Ureter (tissue), 1 donor: ENCODE measurements around the gene KCNE4. TPM values are rescaled to one million over a fixed set of nuclear protein-coding genes. Genes with fewer than 3 reads are reported as not detected.
"Not testable (repeated sequence)": the region's sequence is repeated elsewhere in the genome, so short reads cannot be mapped to it uniquely, and the experiment has no call there.

Source experiments
- DNase-seq: peaks from one replicate; pipeline ENCODE4 v3.0.0-alpha.2; 2020; ENCODE audit warnings: low spot score
- total RNA-seq: library from RNA; stranded (reverse); gene quantifications from one replicate; pipeline ENCODE4 v1.2.4, GENCODE V29; 2023
- donor health status: DM: yes; HTN: yes; CAD: no.

Gene KCNE4
- total RNA-seq, 1 donor from 2014 or later, result 9.1 TPM

GRCh38 chr2:223057569-223057968 lies 5.6 kb downstream of the KCNE4 start:
- no peak for DNase-seq

DNA sequence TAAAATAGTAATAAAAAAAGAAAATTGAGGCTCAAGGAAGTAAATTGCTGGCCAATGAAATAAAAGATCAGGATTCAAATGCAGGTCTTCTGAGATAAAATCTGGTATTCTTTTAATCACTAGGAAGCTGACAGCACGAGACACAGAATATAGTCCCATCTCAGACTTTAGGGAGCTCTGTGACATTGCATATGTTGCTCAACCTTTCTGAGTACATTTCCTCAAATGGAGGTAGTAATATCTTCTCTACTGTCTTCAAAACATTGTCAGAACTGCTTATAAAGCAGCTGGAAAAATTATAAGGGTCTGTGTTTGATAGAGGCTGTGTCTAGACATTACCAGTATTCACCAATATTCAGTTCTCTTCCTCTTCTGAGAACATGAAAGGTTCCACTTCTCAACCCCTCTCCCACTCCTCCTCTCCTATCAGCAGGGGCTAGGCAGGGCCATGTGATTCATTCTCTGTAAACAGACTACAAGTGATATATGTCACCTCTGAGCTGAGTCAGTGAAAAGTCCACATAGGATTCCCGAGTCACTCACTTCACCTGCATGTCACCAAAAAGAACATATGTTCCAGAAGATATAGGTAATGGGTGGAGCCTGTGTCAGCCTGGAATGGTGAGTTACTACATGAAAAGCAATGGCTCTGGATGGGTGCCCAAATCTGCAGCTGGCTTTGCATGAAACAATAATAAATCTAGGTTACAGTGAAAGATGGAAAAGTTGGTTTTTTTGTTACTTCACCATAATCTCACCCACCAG lies 7.1 kb downstream of the KCNE4 start:
- DNase-seq, result no peak

- no peak for DNase-seq
Measured at GRCh38 chr2:223060201-223060825, 8.3 kb downstream of the KCNE4 start.

DNA sequence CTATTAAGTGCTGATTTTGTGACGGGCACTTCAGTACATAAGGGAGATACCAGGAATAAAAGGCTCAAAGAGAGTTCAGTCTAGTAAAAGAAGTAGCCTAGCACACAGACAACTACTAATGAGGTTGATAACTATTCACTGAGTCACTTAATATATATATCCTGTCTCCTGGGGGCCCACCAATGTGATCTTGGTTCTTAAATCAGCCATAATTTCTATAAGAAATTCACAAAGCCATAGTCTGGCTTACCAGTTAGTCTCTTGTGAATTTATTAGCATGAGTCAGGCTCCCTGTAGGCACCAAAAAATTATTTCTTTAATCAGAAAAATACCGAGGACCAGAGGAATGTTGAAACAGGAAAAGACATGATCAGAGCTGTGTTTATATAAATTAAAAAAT lies 10.4 kb downstream of the KCNE4 start:
- DNase-seq, result no peak

DNA sequence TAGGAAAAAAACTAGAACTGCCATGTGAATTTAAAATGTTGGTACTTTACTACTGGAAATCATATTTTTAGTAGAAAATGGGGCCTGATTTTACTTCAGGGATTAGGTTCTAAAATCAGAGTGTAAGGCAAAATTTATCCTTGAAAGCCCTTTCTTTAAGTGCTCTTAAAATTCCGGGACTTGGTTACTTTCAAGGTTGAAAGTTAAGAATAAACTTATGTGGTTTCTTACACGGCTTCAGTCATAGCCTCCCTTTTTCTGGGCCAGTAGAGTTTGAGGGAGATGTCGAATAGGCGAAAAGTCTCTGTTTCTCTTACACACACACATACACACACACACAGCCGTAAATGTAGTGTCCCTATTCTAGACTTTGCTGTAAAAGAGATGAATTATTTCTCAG lies 13.1 kb downstream of the KCNE4 start:
- DNase-seq, result no peak

DNA sequence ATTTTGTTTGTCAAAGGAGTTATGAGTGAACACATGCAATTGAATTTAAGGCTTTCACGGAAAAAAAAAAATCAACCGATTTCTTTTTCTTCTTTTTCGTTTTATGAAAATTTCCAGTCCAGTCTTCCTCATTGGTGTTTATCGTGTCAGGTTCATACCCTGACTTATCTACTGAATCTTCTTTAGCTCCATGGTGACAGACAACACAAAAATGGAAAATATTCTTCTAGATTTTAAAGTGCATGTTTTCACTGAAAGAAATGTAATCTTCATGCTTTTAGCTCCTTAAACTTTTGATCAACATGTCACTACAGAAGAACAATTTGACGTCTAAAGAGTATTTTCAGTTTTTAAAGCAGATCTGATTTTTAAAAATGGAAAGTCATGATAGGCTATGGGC lies 14.7 kb downstream of the KCNE4 start:
- DNase-seq, result no peak

- DNase-seq, result no peak
Measured at GRCh38 chr2:223068071-223068470, 16.1 kb downstream of the KCNE4 start.

DNA sequence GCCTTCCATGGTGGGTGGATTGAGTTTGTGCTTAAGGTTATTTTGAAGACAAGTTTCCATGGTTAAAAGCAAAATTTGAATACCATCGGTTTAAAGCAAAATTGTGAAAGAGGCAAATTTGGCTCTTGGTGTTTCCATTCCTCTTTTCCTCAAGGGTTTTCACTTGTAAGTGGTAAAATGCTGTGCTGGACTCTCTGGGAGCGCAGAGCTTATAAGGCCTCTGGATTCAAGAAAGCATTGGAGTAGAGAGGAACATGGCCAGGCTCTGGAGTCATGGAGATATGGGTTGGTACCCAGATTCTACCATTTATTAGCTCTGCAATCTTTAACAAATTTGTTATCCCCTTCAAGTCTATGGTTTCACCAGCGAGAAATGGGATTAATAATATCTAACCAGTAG lies 17.5 kb downstream of the KCNE4 start:
- DNase-seq, result no peak

DNA sequence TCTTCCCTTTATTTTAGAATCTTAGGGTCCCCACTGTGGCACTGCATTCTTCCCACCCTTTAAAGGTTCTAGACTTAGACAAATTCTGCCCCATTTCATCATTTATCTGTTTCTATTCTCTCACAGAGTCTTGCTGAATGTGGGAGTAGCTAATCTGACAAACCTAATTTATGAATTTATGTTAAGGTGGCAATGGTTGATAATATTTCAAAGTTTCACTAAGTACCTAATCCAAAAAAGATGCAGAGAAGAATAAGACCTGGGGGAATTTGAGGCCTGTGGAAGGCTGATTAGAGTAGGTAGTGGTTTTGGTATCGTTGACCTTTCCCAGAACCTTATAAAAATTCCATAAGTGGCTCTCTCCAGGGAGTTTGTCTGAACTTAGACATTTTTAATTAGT lies 18.0 kb downstream of the KCNE4 start:
- no peak for DNase-seq

- DNase-seq, result no peak
Measured at GRCh38 chr2:223071139-223071538, 19.1 kb downstream of the KCNE4 start.

DNA sequence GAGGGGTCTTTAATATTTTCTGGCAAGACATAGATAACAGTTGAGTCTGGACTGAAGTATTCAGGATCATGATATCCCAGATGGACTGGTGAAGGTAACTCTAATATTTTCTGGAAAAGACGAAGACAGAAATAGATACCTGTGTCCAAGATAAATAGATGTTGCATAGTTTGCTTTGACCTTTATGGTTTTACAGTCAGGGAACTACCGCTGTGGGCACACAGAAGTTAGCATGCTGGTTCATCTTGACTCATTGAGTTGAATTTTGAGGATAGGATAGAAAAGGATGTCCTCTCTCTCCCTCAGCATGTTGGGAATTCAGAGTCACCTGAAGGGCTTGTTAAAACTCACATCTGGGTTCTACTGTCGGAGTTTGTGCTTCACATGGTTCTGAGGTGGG lies 20.8 kb downstream of the KCNE4 start:
- no peak for DNase-seq

GRCh38 chr2:223075301-223076270 lies 23.6 kb downstream of the KCNE4 start:
- no peak for DNase-seq

DNA sequence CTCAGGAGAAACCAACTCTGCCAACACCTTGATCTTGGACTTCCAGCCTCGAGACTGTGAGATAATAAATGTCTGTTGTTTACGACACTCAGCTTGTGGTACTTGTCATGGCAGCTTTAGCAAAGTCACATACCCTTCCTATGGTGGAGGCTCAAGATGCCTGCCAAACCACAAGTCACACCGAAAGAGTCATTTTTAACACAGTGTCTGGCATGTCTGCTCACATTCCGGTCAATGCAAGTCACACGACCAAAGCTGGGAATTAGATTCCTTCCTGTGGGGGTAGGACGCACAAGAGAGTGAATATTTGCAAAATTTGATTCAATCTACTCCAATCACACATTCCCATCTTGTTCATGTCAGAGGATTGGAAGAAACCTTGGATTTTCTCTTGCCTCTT lies 24.6 kb downstream of the KCNE4 start:
- DNase-seq, result no peak

DNA sequence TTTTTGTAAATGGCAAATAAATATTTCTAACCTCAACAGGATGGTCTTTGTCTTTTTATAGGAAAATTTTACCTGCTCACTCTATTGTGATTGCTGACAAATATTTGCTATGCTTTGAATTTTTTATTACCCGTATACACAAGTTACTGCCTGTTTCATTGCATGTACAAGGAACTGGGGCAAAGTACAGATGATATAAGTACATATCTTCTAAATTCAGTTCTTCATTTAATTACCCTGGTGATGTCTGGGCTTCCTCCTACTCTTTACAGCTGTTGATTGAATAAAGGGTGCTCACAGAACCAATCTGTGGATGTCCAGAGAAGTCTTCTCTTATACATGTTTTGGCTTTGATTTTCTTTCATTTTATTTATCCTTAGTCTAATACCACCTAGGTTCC lies 26.5 kb downstream of the KCNE4 start:
- DNase-seq, result no peak

DNA sequence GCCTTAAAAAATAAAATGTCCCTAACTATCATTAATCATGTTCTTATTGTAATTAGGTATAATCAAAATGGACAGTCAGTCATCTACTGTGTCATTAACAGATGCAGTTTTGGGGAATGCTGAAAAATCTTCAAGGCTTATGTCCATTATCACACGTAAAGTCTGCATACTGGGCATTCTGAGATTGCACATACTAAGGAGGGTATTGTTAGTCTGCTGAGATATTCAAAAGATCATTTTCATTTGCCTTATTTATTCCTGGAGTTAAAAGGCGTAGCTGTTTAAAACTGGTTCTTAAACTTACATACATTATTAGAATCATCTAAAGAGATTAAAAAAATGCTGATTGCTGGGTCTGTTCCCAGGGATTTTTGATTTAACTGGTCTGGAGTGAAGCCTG lies 27.4 kb downstream of the KCNE4 start:
- no peak for DNase-seq

DNA sequence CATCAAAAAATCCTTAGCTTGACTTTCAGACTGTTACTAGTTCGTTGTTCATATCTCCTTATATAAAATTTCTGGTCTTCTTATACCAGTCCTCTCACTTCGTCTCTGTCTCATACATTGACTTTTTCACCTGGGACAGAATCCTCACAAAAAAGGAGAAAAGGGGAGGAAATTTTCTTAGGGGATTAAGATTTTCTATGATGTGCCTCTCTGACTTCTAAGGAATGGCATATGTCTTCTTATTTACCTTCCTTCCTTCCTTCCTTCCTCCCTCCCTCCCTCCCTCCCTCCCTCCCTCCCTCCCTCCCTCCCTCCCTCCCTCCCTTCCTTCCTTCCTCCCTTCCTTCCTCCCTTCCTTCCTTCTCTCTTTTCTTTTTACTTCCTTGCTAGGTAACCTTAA lies 27.9 kb downstream of the KCNE4 start:
- no peak for DNase-seq

GRCh38 chr2:223080790-223081360 lies 28.9 kb downstream of the KCNE4 start:
- DNase-seq, result not testable (repeated sequence)

DNA sequence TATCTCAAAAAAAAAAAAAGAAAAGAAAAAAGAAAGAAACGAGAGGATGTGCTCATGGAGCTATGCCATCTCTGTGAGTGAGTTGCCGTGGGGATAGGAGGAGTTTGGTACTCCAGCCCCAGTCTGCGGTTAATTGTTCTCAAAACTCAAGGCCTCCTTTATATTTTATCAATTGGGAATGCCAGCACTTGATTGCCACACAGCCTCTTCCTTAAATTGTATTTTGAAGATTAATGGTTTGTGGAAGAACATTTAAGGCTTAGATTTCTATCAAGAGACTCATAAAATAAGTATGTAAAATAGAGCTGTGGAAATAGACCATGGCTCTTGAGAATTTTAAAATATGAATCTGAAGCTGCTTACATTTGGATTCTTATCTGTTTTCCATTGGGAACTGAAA lies 29.8 kb downstream of the KCNE4 start:
- DNase-seq, result no peak

GRCh38 chr2:223082706-223083105 lies 30.7 kb downstream of the KCNE4 start:
- no peak for DNase-seq

- DNase-seq, result no peak
Measured at GRCh38 chr2:223083402-223084070, 31.5 kb downstream of the KCNE4 start.

DNA sequence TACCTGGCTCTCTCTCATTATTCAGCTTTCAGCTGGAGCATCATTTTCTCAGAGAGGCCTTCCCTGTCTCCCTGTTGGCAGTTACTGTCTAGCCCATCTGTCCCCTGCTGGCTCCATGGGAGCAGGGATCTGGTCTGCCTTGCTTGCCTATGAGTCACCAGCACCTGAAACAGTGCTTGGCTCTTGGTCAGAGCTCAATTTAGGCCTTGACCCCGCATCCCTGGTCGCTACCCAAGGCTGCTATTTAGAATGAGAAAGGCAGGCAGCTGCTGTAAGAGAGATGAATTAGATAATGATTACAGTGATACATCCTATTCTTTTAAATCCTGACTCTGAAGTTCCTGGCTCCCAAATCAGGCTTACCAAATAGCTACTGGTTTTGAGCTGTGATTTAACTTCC lies 32.9 kb downstream of the KCNE4 start:
- DNase-seq, result no peak
